ENCODE data around the gene RAB23.

Gene RAB23

GRCh38 chr6:57221936-57222742, at the start of gene RAB23:
RAB23 (minus strand) TSS chr6:57222307; CDS start chr6:57210380, 11,927 bp downstream.
- in situ Hi-C loops (cut with HindIII; ENCODE audit: low sequenced_read_pairs) = no loop called here

GRCh38 chr6:57268294-57268640, 46.2 kb upstream of the RAB23 start:
- in situ Hi-C loops (cut with HindIII; ENCODE audit: low sequenced_read_pairs) = no loop called here

DNA sequence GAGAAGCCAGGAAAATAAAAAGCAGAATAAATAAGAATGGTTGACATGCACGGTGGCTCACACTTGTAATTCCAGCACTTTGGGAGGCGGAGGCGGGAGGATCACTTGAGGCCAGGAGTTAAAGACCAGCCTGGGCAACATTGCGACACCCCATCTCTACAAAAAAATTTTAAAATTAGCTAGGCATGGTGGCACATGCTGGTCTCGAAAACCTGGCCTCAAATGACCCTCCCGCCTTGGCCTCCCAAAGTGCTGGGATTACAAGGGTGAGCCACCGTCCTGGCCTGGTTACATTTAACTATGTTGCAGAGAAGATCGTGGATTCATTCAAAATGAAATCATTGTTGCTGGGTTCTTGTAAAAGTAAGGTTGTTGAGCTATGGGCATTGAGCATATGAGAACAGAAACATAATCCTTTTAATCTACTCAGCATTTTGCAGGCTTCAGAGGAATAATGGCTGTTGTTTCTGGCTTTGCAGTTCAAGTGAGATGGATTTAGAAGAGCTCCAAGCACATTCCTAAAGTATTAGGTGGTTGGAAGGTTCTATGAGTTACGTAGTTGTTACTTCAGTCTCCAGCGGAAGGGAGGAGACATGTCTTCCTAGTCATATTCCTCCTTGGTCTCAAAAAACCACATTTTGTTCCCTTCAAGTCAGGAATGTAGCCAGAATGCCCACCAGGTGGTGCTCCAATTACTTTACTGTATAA, 45.6 kb upstream of the RAB23 start:
- in situ Hi-C loops (cut with HindIII; ENCODE audit: low sequenced_read_pairs) = no loop called here

DNA sequence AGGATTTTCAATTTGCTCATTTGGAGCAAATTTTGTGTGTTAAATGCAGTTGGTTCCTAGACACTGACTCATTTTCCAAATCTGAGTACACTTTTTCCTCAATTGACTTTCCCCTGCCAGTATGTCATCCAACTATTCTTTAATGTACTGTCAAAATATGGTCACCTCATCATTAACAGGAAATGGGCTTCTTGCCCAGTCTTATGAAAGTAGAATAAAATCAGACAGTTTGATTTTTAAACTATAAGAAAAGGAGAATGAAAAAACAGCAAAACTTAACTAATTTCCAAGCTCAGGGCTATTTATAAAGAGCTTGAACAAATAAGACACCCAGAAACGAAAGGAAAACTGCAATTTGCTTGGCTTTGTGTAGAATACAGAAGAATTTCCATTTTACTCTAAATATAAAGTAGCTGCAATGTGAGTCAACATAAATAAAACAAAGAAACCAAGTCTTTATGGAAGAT, 43.7 kb upstream of the RAB23 start:
- in situ Hi-C loops (cut with HindIII; ENCODE audit: low sequenced_read_pairs) = no loop called here

- in situ Hi-C loops (cut with HindIII; ENCODE audit: low sequenced_read_pairs) = no loop called here
These were observed 41.6 kb upstream of the RAB23 start for GRCh38 chr6:57263739-57264138.

- in situ Hi-C loops (cut with HindIII; ENCODE audit: low sequenced_read_pairs) = no loop called here
These were observed 41.0 kb upstream of the RAB23 start for GRCh38 chr6:57262901-57263694.

DNA sequence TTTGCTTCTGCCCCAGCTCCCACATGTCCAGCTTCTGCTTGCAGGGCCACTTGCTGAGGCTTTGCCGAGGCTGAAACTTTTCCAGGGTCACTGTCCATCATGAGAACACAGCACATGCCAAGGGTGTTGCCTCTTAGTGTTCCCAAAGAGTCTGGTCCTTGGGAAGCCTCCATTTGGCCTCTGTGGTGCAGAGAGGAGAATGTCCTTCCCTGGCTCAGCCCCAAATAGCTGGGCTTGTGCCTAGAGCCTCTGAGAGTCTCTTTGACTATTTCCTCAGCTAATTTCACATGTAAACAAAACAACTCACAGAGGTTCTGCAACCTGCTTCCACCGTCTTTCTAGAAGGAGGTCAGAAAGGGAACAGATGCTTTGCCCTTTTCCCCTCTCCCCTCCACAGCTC, 40.4 kb upstream of the RAB23 start:
- in situ Hi-C loops (cut with HindIII; ENCODE audit: low sequenced_read_pairs) = no loop called here

- in situ Hi-C loops (cut with HindIII; ENCODE audit: low sequenced_read_pairs) = no loop called here
These were observed 39.8 kb upstream of the RAB23 start for GRCh38 chr6:57261926-57262325.

- in situ Hi-C loops (cut with HindIII; ENCODE audit: low sequenced_read_pairs) = no loop called here
These were observed 37.0 kb upstream of the RAB23 start for GRCh38 chr6:57259064-57259463.

DNA sequence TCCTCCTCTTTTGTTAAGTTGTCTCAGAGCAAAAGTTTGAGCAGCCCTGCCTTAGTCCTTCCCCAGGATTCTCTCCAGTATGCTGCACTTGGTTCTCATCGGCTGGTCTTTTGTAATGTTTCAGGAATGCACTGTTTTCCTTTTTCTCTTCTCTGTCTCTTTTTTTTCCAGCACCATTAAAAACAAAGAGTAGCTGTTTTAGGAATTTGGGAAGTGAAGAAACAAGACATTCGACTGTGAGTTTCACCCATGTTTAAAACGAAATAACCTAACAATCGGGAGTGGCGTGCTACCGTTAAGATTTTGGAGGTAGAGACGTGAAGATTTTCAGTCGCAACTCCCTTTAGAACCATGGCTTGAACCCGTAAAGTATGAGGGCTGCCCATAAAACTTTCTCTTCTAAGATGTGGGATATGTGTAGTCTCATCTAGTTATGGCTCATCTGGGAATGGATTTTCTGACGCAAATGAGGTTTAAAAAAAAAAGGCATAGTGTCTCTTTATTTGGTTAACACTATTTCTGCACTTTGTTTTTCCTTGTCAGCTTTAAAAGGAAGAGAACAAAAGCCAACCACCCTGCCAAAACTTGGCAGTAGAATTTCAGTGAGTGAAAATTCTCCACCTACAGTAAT, 35.9 kb upstream of the RAB23 start:
- in situ Hi-C loops (cut with HindIII; ENCODE audit: low sequenced_read_pairs) = no loop called here

DNA sequence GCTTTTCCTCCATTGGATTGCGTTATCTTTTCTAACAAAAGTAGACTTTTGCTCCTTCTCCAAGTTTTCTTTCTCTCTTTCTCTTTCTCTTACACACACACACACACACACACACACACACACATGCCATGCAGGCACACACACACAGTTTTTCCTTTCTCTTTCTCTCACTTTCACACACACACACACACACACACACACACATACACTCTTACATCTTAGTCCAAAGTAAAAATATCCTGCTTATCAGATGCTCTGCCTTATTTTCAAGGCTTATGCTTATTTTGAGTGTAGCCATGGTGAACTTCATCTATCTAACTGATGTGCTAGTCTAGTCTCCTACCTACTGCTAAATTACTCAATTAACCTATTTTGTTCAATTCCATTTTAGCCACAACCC, 34.4 kb upstream of the RAB23 start:
- in situ Hi-C loops (cut with HindIII; ENCODE audit: low sequenced_read_pairs) = no loop called here

DNA sequence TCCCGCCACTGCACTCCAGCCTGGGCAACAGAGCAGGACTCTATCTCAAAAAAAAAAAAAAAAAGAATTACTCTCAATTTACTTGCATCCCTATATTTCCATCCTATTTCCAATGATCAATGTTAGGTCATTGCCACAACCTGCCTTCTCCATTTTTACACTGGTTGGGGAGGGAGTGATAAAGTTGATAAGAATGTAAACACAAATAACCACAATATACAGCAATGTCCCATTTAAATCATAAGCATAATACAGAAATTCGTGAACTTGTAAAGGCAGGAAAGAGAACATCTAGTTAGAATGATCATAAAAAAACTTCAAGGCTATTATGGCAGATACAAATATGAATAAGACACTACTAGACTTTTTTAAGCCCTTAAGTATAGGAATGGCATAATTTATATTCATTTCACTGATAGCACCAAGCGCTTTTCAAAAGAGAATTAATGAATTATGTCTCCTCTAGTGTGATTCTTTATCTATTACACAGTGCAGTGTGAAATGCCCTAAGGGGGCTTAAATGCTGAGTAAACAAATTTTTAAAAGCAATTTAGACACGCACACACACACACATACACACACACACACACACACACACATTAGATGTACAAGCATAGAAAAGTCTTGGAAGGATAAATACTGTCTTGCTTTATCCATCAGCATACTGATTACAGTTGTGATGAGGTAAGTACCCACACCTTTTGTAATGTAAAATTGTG, 33.5 kb upstream of the RAB23 start:
- in situ Hi-C loops (cut with HindIII; ENCODE audit: low sequenced_read_pairs) = no loop called here

DNA sequence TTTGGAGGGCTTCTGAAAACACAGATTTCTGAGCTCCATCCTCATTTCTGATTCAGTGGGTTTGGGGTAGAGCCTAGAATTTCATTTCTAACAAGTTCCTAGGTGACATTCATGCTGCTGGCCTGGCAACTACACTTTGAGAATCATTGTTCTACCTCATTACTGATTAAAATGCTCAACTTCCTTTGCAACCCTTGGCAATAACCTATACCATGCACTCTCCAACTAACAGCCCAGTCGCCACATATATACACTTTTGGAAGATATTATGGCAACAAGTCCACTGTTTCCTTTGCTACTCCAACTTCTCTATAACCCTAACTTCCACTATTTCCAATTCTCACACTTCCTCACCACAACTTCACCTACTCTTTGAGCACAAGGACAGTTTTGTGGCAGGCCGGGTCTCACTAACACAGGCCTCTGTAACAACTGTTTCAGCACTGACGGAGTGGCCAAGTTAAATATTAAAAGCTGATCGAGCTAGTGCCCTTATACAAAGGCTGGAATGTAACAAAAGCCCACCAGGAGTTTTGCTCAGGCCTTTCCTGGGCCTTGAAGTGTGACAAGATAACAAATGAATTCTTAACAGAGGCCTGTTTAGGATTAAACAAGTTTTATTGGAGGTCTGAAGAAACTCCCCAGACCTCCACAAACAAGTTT, 32.1 kb upstream of the RAB23 start:
- in situ Hi-C loops (cut with HindIII; ENCODE audit: low sequenced_read_pairs) = no loop called here

DNA sequence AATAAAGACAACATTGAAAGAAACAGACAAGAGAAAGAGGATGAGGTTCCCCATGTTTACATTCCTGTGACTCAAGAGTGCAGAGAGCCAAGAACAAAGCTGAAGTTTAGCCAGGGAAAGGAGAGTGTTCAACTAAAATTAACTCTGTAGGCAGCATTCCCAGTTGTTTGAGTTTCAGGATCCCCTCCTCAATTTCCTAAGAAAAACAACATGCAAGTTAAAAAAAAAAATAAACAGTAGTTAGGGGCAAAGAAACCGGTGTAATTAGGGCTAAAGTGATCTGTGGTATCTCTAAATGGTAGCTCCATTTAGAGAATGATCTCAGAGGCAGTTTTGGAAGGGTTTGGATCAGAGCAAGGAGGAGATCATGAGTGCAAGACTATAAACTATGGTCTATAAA, 30.9 kb upstream of the RAB23 start:
- in situ Hi-C loops (cut with HindIII; ENCODE audit: low sequenced_read_pairs) = no loop called here

- in situ Hi-C loops (cut with HindIII; ENCODE audit: low sequenced_read_pairs) = no loop called here
These were observed 30.0 kb upstream of the RAB23 start for GRCh38 chr6:57252137-57252536.

- in situ Hi-C loops (cut with HindIII; ENCODE audit: low sequenced_read_pairs) = no loop called here
These were observed 28.2 kb upstream of the RAB23 start for GRCh38 chr6:57250348-57250747.

DNA sequence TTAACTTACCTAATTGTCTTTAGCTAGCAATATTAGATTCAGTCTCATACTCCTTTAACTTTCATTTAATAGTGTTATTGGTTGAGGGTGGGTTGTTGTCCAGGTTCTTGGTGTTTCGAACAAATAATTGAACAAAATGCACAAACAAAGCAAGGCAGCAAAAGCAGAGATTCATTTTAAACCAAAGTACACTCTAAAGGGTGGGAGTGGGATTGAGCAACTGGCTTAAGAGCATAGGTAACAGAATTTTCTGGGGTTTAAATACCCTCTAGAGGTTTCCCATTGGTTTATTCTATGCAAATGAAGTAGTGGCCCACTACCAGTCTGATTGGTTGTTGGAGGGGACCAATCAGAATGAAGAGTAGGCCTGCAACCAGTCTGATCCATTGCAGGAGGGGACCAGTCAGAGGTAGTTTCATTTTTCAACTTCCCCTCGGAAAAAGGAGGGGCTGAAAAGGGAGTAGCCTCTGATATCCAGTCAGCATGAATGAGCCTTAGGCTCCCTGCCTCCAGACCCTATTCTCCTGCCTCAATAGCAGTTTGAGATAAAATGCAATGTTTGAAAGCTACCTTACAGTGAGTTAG, 26.3 kb upstream of the RAB23 start:
- in situ Hi-C loops (cut with HindIII; ENCODE audit: low sequenced_read_pairs) = loop anchor here (5.0 kb wide), 1 partner anchor 69 kb away; the partner anchor contains the start of gene PRIM2

DNA sequence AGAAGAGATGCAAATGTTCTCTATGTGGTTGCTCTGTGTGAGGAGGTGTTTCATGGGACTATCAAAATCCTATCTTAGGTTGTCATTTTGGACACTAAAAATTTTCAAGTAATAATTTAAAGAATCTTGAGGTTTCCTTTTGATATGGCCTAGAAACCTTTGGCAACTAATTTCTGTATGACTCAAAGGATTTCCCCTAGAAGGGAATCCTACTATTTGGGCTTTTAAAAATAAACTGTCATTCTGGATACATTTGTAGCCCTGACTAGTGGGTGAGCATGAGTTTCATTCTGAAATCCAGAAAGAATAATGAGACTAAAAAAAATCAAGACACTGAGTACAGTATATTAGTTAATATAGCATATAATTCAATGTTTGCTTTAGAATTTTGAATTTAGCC, 25.5 kb upstream of the RAB23 start:
- in situ Hi-C loops (cut with HindIII; ENCODE audit: low sequenced_read_pairs) = loop anchor here (5.0 kb wide), 1 partner anchor 70 kb away; the partner anchor contains the start of gene PRIM2

DNA sequence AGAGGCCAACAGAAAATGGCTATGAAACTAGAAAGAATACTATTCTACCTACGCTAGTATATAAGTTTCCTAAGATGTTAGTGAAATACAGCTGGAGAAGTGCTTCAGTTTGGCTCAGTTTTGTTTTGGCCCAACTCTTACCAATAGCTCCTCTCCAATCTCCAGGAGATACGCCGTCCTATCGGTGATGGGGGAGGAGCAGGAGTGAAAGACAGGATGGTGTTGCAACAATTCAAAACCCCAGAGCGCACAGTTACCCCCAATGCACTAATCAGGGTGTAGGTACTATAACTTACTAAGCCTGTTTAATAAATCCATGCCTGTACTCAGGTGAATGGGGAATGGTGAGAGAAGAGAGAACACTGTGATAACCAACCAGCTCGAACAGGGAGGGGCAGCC, 24.2 kb upstream of the RAB23 start:
- in situ Hi-C loops (cut with HindIII; ENCODE audit: low sequenced_read_pairs) = loop anchor here (5.0 kb wide), 1 partner anchor 71 kb away; the partner anchor contains the start of gene PRIM2
